NK-92 treated with Interleukin-12 subunit alpha and Interleukin-12 subunit beta, amount 100 ng/mL, for 24 hours (cell line): ENCODE results near the gene HID1.

Experiments used
- DNase-seq: peaks from one replicate; lab custom pipeline; 2025; lab: John Stamatoyannopoulos, UW

The HID1 gene

GRCh38 chr17:74950207-74950606 is 22.4 kb downstream of the HID1 start:
- no peak for DNase-seq

GRCh38 chr17:74949455-74950115 is 23.0 kb downstream of the HID1 start:
- no peak for DNase-seq

GRCh38 chr17:74947041-74947754 is 25.4 kb downstream of the HID1 start:
- no peak for DNase-seq

GRCh38 chr17:74946641-74947040 is 25.9 kb downstream of the HID1 start:
- no peak for DNase-seq

- DNase-seq, result no peak
These were observed 27.0 kb downstream of the HID1 start for GRCh38 chr17:74945543-74945942.

- DNase-seq, result no peak
These were observed 28.6 kb downstream of the HID1 start for GRCh38 chr17:74943808-74944522.

- DNase-seq, result no peak
These were observed 31.3 kb downstream of the HID1 start for GRCh38 chr17:74941128-74941725.

- no peak for DNase-seq
These were observed 33.0 kb downstream of the HID1 start for GRCh38 chr17:74939534-74939933.

GRCh38 chr17:74938194-74938950 is 34.2 kb downstream of the HID1 start:
- no peak for DNase-seq

- no peak for DNase-seq
These were observed 35.2 kb downstream of the HID1 start for GRCh38 chr17:74937064-74938051.

- DNase-seq, result no peak
These were observed 36.1 kb downstream of the HID1 start for GRCh38 chr17:74936470-74936799.

GRCh38 chr17:74935585-74936469 is 36.7 kb downstream of the HID1 start, which contains the start of gene OTOP3:
Gene OTOP3 (plus strand): TSS chr17:74935898. CDS start chr17:74935922, 24 bp downstream.
- no peak for DNase-seq

- DNase-seq, result no peak
These were observed 37.5 kb downstream of the HID1 start for GRCh38 chr17:74935048-74935447.

GRCh38 chr17:74930535-74931036 is 42.0 kb downstream of the HID1 start:
- DNase-seq, result no peak

- no peak for DNase-seq
These were observed 43.8 kb downstream of the HID1 start for GRCh38 chr17:74928786-74929185.

- no peak for DNase-seq
These were observed 47.3 kb downstream of the HID1 start for GRCh38 chr17:74925242-74925641.

- DNase-seq, result no peak
These were observed 48.2 kb downstream of the HID1 start, which contains the start of gene OTOP2 for GRCh38 chr17:74924250-74924948. Gene OTOP2 (plus strand): TSS chr17:74924273. CDS start chr17:74924633, 360 bp downstream.

GRCh38 chr17:74923538-74924249 is 48.9 kb downstream of the HID1 start:
- DNase-seq, result no peak
